Astrocyte (in vitro differentiated cells and primary cell): ENCODE data around the gene GGACT. TPM values are rescaled to one million over a fixed set of nuclear protein-coding genes. Genes with fewer than 3 reads are reported as not detected.

Experiments used
- DNase-seq: peaks from one replicate; pipeline ENCODE4 v3.0.0-alpha.2; 2010; ENCODE audit warnings: low read depth
- FAIRE-seq: peaks from 2 replicates; lab custom pipeline; 2011; peaks lifted over from hg19 to GRCh38; lab: Jason Lieb, UNC
- H2AFZ ChIP-seq: 2 replicates; pipeline ENCODE4 v1.6.0; 2012; ENCODE audit warnings: low read depth, low read length, inconsistent platforms
- H3K27ac ChIP-seq: 2 replicates; pipeline ENCODE4 v1.5.1; 2011; ENCODE audit warnings: low read depth, low read length, inconsistent platforms
- H3K27me3 ChIP-seq: 2 replicates; pipeline ENCODE4 v1.6.0; 2011; ENCODE audit warnings: low read length, inconsistent platforms; ENCODE audit not compliant: insufficient read depth
- H3K36me3 ChIP-seq: 2 replicates; pipeline ENCODE4 v1.5.1; 2011; ENCODE audit warnings: low read length, inconsistent platforms; ENCODE audit not compliant: insufficient read depth
- H3K4me1 ChIP-seq: 2 replicates; pipeline ENCODE4 v1.5.1; 2011; ENCODE audit warnings: low read length, inconsistent platforms; ENCODE audit not compliant: insufficient read depth
- H3K4me2 ChIP-seq: 2 replicates; pipeline ENCODE4 v1.6.0; 2012; ENCODE audit warnings: low read length, inconsistent platforms
- H3K4me3 ChIP-seq: 2 replicates; pipeline ENCODE4 v1.5.1; 2011; ENCODE audit warnings: low read depth, mild to moderate bottlenecking, low read length, inconsistent platforms; ENCODE audit not compliant: insufficient read depth
- H3K79me2 ChIP-seq: 2 replicates; pipeline ENCODE4 v1.6.0; 2012; ENCODE audit warnings: mild to moderate bottlenecking, low read length, inconsistent platforms; ENCODE audit not compliant: insufficient read depth
- H3K9ac ChIP-seq: 2 replicates; pipeline ENCODE4 v1.6.0; 2012; ENCODE audit warnings: mild to moderate bottlenecking, low read length, inconsistent platforms
- H3K9me3 ChIP-seq: 2 replicates; pipeline ENCODE4 v1.5.1; 2012; ENCODE audit warnings: low read depth, mild to moderate bottlenecking, low read length, inconsistent platforms; ENCODE audit not compliant: insufficient read depth
- H4K20me1 ChIP-seq: 2 replicates; pipeline ENCODE4 v1.6.0; 2012; ENCODE audit warnings: low read length, inconsistent platforms; ENCODE audit not compliant: insufficient read depth
- H3K27ac Mint-ChIP-seq: one replicate; pipeline ENCODE4 v1.8.0; 2021; ENCODE audit warnings: mild to moderate bottlenecking, mixed read lengths; ENCODE audit not compliant: unreplicated experiment
- H3K27me3 Mint-ChIP-seq: one replicate; pipeline ENCODE4 v1.8.0; 2021; ENCODE audit warnings: low read depth, mixed read lengths; ENCODE audit not compliant: unreplicated experiment
- H3K36me3 Mint-ChIP-seq: one replicate; pipeline ENCODE4 v1.8.0; 2021; ENCODE audit warnings: low read depth, mixed read lengths; ENCODE audit not compliant: unreplicated experiment
- H3K4me1 Mint-ChIP-seq: one replicate; pipeline ENCODE4 v1.8.0; 2021; ENCODE audit warnings: low read depth, mixed read lengths; ENCODE audit not compliant: unreplicated experiment
- H3K4me3 Mint-ChIP-seq: one replicate; pipeline ENCODE4 v1.8.0; 2021; ENCODE audit warnings: mild to moderate bottlenecking, moderate library complexity, mixed read lengths; ENCODE audit not compliant: unreplicated experiment
- H3K9me3 Mint-ChIP-seq: one replicate; pipeline ENCODE4 v1.8.0; 2021; ENCODE audit warnings: mild to moderate bottlenecking, mixed read lengths; ENCODE audit not compliant: unreplicated experiment
- CTCF ChIP-seq: IDR thresholded peaks from 2 replicates; pipeline ENCODE4 v1.5.1; 2011; ENCODE audit warnings: low read depth, mild to moderate bottlenecking, inconsistent platforms, low read length, moderate library complexity; ENCODE audit not compliant: insufficient read depth
- EZH2 ChIP-seq: IDR thresholded peaks from 2 replicates; pipeline ENCODE4 v1.6.1; 2012; ENCODE audit warnings: mild to moderate bottlenecking, low read length, inconsistent platforms; ENCODE audit not compliant: insufficient read depth
- total RNA-seq: library from RNA; stranded (reverse); gene quantifications from 2 replicates; pipeline ENCODE4 v1.2.1, GENCODE V29; 2021

GGACT gene
- total RNA-seq, 1 donor from 2014 or later = 7.7 TPM

- H3K4me1 ChIP-seq = no peaks in the 10 kb centered on the region
- DNase-seq (no peak), FAIRE-seq (no peak)
- no peak overlapping the region for H3K4me3 ChIP-seq
- Mint-ChIP-seq H3K4me1 (peaks cover 6% of the 10 kb centered on the region), H3K4me3 (no peak overlapping the region), H3K27ac (no peak overlapping the region), H3K9me3 (peaks cover 13% of the 10 kb centered on the region), H3K36me3 (peaks cover 6% of the 10 kb centered on the region), H3K27me3 (peaks cover 4% of the 10 kb centered on the region)
- H3K36me3 ChIP-seq = no peaks in the 10 kb centered on the region
- H3K27ac ChIP-seq = no peak overlapping the region
- H2AFZ ChIP-seq = no peak overlapping the region
- peaks cover 4% of the 10 kb centered on the region for H3K9me3 ChIP-seq
- no peaks in the 10 kb centered on the region for H3K79me2 ChIP-seq
- H4K20me1 ChIP-seq = no peaks in the 10 kb centered on the region
- no peak for TF ChIP-seq CTCF
- TF ChIP-seq EZH2 = no peak
- H3K9ac ChIP-seq = no peak overlapping the region
- no peaks in the 10 kb centered on the region for H3K27me3 ChIP-seq
- H3K4me2 ChIP-seq = no peak overlapping the region
These were observed 24.0 kb downstream of the GGACT start for GRCh38 chr13:100564444-100565223.

- Histone ChIP-seq H2AFZ (no peak overlapping the region), H3K4me1 (no peaks in the 10 kb centered on the region), H3K9ac (no peak overlapping the region), H3K27me3 (no peaks in the 10 kb centered on the region), H3K4me3 (no peak overlapping the region), H3K27ac (no peak overlapping the region), H3K4me2 (no peak overlapping the region), H3K9me3 (peaks cover 4% of the 10 kb centered on the region), H3K36me3 (no peaks in the 10 kb centered on the region), H3K79me2 (no peaks in the 10 kb centered on the region), H4K20me1 (no peaks in the 10 kb centered on the region)
- peaks cover 4% of the 10 kb centered on the region for H3K36me3 Mint-ChIP-seq
- no peak overlapping the region for H3K4me3 Mint-ChIP-seq
- no peak overlapping the region for H3K27ac Mint-ChIP-seq
- TF ChIP-seq CTCF (no peak), EZH2 (no peak)
- FAIRE-seq (no peak), DNase-seq (no peak)
- H3K4me1 Mint-ChIP-seq = peaks cover 6% of the 10 kb centered on the region
- peaks cover 12% of the 10 kb centered on the region for H3K9me3 Mint-ChIP-seq
- H3K27me3 Mint-ChIP-seq = peaks cover 4% of the 10 kb centered on the region
These were observed 24.8 kb downstream of the GGACT start for GRCh38 chr13:100563779-100564178.

- TF ChIP-seq CTCF (no peak), EZH2 (no peak)
- Histone ChIP-seq H3K4me3 (no peak overlapping the region), H4K20me1 (no peaks in the 10 kb centered on the region), H3K27ac (no peak overlapping the region), H3K4me2 (no peak overlapping the region), H3K9ac (no peak overlapping the region), H3K79me2 (no peaks in the 10 kb centered on the region), H3K27me3 (no peaks in the 10 kb centered on the region), H3K9me3 (peaks cover 4% of the 10 kb centered on the region), H3K36me3 (no peaks in the 10 kb centered on the region), H2AFZ (no peak overlapping the region), H3K4me1 (no peaks in the 10 kb centered on the region)
- peaks cover 4% of the 10 kb centered on the region for H3K4me1 Mint-ChIP-seq
- H3K27me3 Mint-ChIP-seq = peaks cover 4% of the 10 kb centered on the region
- no peak for DNase-seq
- H3K9me3 Mint-ChIP-seq = peaks cover 12% of the 10 kb centered on the region
- no peak overlapping the region for H3K4me3 Mint-ChIP-seq
- peaks cover 4% of the 10 kb centered on the region for H3K36me3 Mint-ChIP-seq
- no peak for FAIRE-seq
- no peak overlapping the region for H3K27ac Mint-ChIP-seq
These were observed 26.9 kb downstream of the GGACT start for GRCh38 chr13:100561599-100562204.
